Gastroesophageal sphincter (tissue), 4 donors: ENCODE measurements around the gene THAP4. TPM values are rescaled to one million over a fixed set of nuclear protein-coding genes. Genes with fewer than 3 reads are reported as not detected.
A peak's percentile ranks its signal among the peaks of the same experiment; 100 is the strongest.

Source experiments
- ATAC-seq: fragments of 150-250 bp; one replicate; pipeline ENCODE4 v1.9.1; 2016; ENCODE audit warnings: mild to moderate bottlenecking, moderate library complexity
- H3K27ac ChIP-seq, 4 donors: fragments of 200-600 bp; sonication (generic) in 3 of 4; 1 replicate in 3 of 4; 2 replicates in 1 of 4; pipeline ENCODE4 v1.5.1; 2016 to 2019
- H3K27me3 ChIP-seq: fragments of 200-600 bp; sonication (generic); one replicate; pipeline ENCODE4 v1.5.1; 2019
- H3K36me3 ChIP-seq, 2 donors: fragments of 200-600 bp; sonication (generic); one replicate each; pipeline ENCODE4 v1.5.1; 2019; ENCODE audit warnings: control low read depth in 1 of 2
- H3K4me1 ChIP-seq, 3 donors: fragments of 200-600 bp; sonication (generic); 1 replicate in 2 of 3; 2 replicates in 1 of 3; pipeline ENCODE4 v1.5.1; 2016 to 2019; ENCODE audit warnings: control low read depth in 2 of 3
- H3K4me3 ChIP-seq, 2 donors: fragments of 200-600 bp; sonication (generic); one replicate each; pipeline ENCODE4 v1.5.1; 2019; ENCODE audit warnings: mild to moderate bottlenecking in 1 of 2, moderate library complexity in 1 of 2
- H3K9me3 ChIP-seq, 3 donors: fragments of 200-600 bp; sonication (generic); one replicate each; pipeline ENCODE4 v1.5.1; 2017 to 2019; ENCODE audit warnings: control low read depth in 2 of 3
- EP300 ChIP-seq: sonication (generic); formaldehyde crosslinking; IDR thresholded peaks from one replicate; pipeline ENCODE4 v1.6.1; 2017; ENCODE audit warnings: antibody characterized with exemption, mild to moderate bottlenecking
- POLR2A ChIP-seq, 2 donors: fragments of 450-650 bp; IDR thresholded peaks; one replicate each; pipeline ENCODE4 v1.6.1; 2017; ENCODE audit warnings: antibody characterized with exemption in 2 of 2, mild to moderate bottlenecking in 2 of 2, moderate library complexity in 1 of 2
- POLR2AphosphoS5 ChIP-seq: sonication (generic); formaldehyde crosslinking; IDR thresholded peaks from one replicate; pipeline ENCODE4 v1.6.1; 2017; ENCODE audit warnings: antibody characterized with exemption
- WGBS, 2 donors: methylation state at CpG; one replicate each; pipeline ENCODE4 v1.1.5; 2018; ENCODE audit warnings: low coverage in 1 of 2; 5-methylcytosine and 5-hydroxymethylcytosine counted together
- total RNA-seq, 4 donors: library from RNA; depleted of rRNA; stranded (reverse); fragments of >200 nt; gene quantifications; one replicate each; pipeline ENCODE4 v1.1.0, GENCODE V29; 2016
- TF ChIP-seq, protein P1 (sequence below), 4 experiments: fragments of 200-600 bp in 2 of 4; fragments of 450-650 bp in 2 of 4; sonication (generic) in 1 of 4; IDR thresholded peaks; one replicate each; pipeline ENCODE4 v1.5.1; 2017 to 2019; ENCODE audit warnings: antibody characterized with exemption in 4 of 4, mild to moderate bottlenecking in 2 of 4, moderate library complexity in 2 of 4

The THAP4 gene
- total RNA-seq, 4 donors from 2014 or later = 36.0 to 68.4 (median 43.0) TPM

DNA sequence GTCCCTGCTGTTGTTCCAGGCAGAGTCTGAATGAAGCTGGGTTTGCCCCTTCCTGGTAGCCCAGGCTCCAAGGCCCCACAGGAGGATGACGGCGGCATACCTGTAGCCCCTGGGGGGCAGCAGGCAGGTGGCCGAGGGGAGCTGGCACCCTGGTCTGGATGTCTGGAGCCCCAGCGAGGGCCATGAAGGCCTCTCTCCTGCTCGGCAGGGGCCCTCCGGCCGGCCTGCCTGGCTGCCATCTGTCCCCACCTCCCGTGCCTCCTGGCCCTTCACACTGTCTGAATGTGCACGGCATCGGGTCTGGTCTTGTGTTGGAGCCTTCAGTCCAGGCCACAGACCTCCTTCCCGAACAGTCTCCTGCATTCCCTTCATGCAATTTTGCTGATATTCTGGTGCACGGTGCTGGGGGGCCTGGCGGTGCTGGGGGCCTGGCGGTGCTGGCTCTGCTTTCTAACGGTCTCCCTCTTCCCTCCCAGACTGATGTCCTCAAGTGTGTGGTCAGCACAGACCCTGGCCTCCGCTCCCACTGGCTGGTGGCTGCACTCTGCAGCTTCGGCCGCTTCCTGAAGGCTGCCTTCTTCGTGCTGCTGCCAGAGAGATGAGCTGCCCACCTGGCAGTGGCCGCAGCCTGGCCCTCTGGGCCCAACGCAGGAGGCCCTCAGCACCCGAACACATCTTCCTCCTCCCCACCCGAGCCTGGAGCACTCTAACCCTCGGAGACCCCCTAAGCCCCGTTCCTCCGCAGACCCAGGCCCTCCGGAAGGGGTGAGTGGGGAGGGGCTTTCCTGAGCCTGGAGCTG lies 64.9 kb downstream of the THAP4 start:
- H3K36me3 ChIP-seq = peaks cover 0 to 37% of the 10 kb centered on the region in 2 donors
- TF ChIP-seq EP300 (no peak), POLR2AphosphoS5 (no peak), POLR2A (IDR thresholded peaks at IDR 0.05) (no peak)
- TF ChIP-seq, protein P1, sequence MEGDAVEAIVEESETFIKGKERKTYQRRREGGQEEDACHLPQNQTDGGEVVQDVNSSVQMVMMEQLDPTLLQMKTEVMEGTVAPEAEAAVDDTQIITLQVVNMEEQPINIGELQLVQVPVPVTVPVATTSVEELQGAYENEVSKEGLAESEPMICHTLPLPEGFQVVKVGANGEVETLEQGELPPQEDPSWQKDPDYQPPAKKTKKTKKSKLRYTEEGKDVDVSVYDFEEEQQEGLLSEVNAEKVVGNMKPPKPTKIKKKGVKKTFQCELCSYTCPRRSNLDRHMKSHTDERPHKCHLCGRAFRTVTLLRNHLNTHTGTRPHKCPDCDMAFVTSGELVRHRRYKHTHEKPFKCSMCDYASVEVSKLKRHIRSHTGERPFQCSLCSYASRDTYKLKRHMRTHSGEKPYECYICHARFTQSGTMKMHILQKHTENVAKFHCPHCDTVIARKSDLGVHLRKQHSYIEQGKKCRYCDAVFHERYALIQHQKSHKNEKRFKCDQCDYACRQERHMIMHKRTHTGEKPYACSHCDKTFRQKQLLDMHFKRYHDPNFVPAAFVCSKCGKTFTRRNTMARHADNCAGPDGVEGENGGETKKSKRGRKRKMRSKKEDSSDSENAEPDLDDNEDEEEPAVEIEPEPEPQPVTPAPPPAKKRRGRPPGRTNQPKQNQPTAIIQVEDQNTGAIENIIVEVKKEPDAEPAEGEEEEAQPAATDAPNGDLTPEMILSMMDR (IDR thresholded peaks at IDR 0.05) = no peak
- H3K27me3 ChIP-seq = no peaks in the 10 kb centered on the region
- no peak overlapping the region for H3K27ac ChIP-seq
- WGBS, 2 donors = 83 to 86% methylated on average over 2 to 7 of the region's 27 CpGs
- no peak for ATAC-seq
- no peaks in the 10 kb centered on the region for H3K9me3 ChIP-seq
- H3K4me3 ChIP-seq = no peak overlapping the region
- peaks cover 0 to 41% (median 0%) of the 10 kb centered on the region in 3 donors for H3K4me1 ChIP-seq

DNA sequence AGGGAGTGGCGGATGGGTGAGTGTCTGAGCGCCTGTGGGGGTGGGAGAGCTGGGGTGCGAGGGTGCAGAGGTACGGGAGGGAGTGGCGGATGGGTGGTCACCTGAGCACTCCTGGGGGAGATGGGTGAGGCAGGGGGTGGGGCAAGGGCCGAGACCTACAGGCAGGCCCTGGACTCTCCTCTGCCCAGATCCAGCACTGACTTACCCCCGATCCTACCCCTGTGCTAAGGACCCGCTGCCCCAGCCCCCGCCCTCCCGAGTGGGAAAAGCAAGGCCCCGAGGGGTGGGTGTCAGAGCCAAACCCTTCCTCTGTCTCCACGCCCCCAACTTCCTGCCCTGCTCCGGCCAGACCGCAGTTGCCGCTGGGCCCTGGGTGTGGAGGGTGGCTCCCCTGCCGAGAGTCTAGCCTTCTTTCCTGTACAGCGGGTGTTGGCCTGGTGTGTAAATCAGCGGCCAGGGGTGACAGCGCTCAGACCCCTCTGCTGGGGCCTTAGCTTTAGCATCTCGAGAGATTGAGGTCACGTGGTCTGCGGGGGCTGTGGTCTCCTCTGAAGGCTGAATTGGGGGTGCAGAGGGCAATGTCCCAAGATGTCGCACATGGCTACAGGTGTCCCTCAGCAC lies 65.9 kb downstream of the THAP4 start:
- ATAC-seq = no peak
- no peak overlapping the region for H3K27ac ChIP-seq
- H3K4me3 ChIP-seq = no peak overlapping the region
- no peaks in the 10 kb centered on the region for H3K27me3 ChIP-seq
- H3K4me1 ChIP-seq = peaks cover 0 to 41% (median 0%) of the 10 kb centered on the region in 3 donors
- no peak for TF ChIP-seq EP300
- no peak for TF ChIP-seq POLR2A (IDR thresholded peaks at IDR 0.05)
- TF ChIP-seq POLR2AphosphoS5 = no peak
- TF ChIP-seq, protein P1 (IDR thresholded peaks at IDR 0.05) = no peak
- no peaks in the 10 kb centered on the region for H3K9me3 ChIP-seq
- peaks cover 0 to 37% of the 10 kb centered on the region in 2 donors for H3K36me3 ChIP-seq
- WGBS, 2 donors = 80 to 89% methylated on average over 1 to 4 of the region's 23 CpGs

DNA sequence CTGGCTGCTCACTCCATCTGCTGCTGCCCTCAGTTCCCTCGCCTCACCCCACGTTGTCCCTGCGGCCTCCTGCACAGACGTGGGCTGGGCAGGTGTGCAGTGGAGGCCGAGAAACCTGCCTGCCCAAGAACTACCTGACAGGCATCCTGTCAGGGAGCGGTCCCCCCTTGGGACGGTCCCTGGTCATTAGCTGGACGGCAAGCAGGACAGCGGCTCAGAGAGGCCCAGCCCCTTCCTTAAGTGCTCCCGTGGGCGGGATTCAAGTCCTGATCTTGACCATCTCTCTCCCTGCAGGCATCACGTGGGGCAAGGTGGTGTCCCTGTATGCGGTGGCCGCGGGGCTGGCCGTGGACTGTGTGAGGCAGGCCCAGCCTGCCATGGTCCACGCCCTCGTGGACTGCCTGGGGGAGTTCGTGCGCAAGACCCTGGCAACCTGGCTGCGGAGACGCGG lies 67.1 kb downstream of the THAP4 start:
- no peaks in the 10 kb centered on the region for H3K27me3 ChIP-seq
- H3K36me3 ChIP-seq = peaks cover 0 to 36% of the 10 kb centered on the region in 2 donors
- ATAC-seq = no peak
- TF ChIP-seq POLR2AphosphoS5 = no peak
- no peak for TF ChIP-seq POLR2A (IDR thresholded peaks at IDR 0.05)
- TF ChIP-seq EP300 = no peak
- TF ChIP-seq, protein P1 (IDR thresholded peaks at IDR 0.05) = no peak
- no CpG with 5 or more reads among the region's 23 CpGs for WGBS, 2 donors
- no peaks in the 10 kb centered on the region for H3K9me3 ChIP-seq
- H3K27ac ChIP-seq = no peak overlapping the region
- peaks cover 0 to 53% (median 0%) of the 10 kb centered on the region in 3 donors for H3K4me1 ChIP-seq
- H3K4me3 ChIP-seq = no peak overlapping the region

DNA sequence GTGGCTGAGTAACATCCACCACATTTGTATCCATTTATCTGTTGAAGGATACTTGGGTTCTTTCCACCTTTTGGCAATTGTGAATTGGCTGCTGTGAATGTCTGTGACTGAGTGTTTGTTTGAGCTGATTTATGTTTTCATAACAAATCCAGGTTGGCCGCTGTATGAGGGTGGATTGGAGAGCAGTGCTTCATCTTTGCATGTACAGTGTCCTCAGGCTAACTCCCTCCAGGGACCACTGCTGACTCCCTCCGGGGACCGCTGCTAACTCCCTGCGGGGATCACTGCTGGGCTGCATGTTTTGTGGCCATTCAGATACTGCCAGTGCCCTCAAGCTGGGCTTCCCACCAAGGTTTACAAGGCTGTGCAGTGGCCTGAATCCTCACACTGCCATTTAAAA lies 68.2 kb downstream of the THAP4 start:
- Histone ChIP-seq H3K27ac (peak overlapping the region in 1 of 4 donors; percentile 22), H3K36me3 (peaks cover 0 to 25% of the 10 kb centered on the region in 2 donors), H3K4me3 (no peak overlapping the region), H3K9me3 (no peaks in the 10 kb centered on the region), H3K27me3 (no peaks in the 10 kb centered on the region), H3K4me1 (peaks cover 0 to 64% (median 9%) of the 10 kb centered on the region in 3 donors)
- no peak for ATAC-seq
- TF ChIP-seq POLR2AphosphoS5 (no peak), POLR2A (IDR thresholded peaks at IDR 0.05) (no peak), EP300 (no peak)
- TF ChIP-seq, protein P1 (IDR thresholded peaks at IDR 0.05) = no peak
- 34% methylated on average over 3 of the region's 4 CpGs; no CpG with 5 or more reads in 1 of the 2 donors for WGBS, 2 donors
